ENCODE measurements around the gene DCST1. TPM values are rescaled to one million over a fixed set of nuclear protein-coding genes. Genes with fewer than 3 reads are reported as not detected.

Gene DCST1
- total RNA-seq, 8 experiments from 2014 or later: 0.16 to 1.00 TPM; not detected in 6

DNA sequence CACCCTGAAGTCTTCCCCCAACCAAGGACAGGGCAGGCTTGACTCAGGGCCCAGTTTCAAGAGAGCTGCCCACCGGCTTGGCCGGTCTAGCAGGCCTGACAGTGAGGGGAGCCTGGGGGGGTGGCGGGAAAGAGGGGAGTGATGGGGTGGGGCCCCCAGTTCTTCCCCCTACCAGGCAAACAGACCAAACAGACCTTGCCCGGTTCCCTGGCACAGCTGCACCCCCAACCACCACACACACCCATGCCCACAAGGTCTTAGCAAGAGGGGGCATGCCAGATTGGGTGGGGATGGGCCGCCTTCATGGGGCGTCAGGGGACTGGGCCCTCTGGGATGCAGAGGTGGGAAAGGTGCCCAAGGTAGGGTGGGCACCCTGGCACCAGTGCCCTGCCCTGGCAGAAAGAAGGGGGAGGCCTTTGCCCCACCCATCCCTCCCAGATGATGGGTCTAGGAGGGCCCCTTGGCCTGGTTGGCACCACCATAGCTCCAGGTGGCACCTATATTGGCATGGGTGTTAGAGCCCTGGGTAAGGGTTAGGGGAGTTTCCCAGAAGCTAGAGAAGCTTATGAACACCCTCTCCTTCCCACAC is 22.1 kb upstream of the DCST1 start:
- H3K4me1 ChIP-seq (replicated peaks in 1 of 2): peaks cover 26 to 27% of the 10 kb centered on the region in 2 donors
- no peak overlapping the region for H3K4me3 ChIP-seq
- peak overlapping the region; percentile 48 to 68 for H3K27ac ChIP-seq
- in situ Hi-C loops (cut with MboI; ENCODE audit: low pct_unique_long_range_greater_than_20kb in 2 of 9, low sequenced_read_pairs in 9 of 9, unreplicated experiment in 9 of 9): no loop called here
- ATAC-seq (replicated peaks in 6 of 8): no peak
- no CpG with 5 or more reads among the region's 6 CpGs for WGBS, 10 experiments

DNA sequence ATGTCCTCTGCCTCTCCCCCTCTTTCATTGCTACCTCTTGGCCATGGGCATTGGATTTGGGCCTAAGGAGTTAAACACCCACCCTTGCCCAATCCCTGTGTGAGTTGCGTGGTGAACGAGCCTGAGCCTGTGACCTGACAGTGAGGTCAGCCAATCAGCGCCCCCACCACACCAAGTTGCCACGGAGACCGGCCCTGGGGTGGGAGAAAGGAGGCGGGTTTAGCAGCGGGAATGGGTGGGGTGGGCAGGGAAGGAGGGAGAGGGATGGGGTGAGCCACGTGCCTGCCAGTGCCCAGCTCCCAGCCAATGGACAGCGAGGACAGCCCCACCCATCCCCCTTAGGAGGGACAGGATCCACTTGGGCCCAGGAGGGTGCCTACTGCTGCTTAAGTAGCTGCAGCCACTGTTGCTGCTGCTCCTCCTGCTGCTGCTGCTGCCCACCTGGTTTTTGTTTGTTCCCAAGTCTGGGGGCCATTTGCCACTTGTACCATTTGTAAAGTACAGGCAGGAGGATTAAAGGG is 21.5 kb upstream of the DCST1 start:
- Histone ChIP-seq H3K27ac (peak overlapping the region; percentile 48 to 68), H3K4me3 (no peak overlapping the region), H3K4me1 (replicated peaks in 1 of 2) (peaks cover 30 to 32% of the 10 kb centered on the region in 2 donors)
- in situ Hi-C loops (cut with MboI; ENCODE audit: low pct_unique_long_range_greater_than_20kb in 2 of 9, low sequenced_read_pairs in 9 of 9, unreplicated experiment in 9 of 9): no loop called here
- ATAC-seq (replicated peaks in 6 of 8): peak; percentile 76 to 94 (median 87)
- WGBS, 10 experiments: 0% methylated on average over 2 of the region's 9 CpGs; no CpG with 5 or more reads in 9 of the 10 experiments

DNA sequence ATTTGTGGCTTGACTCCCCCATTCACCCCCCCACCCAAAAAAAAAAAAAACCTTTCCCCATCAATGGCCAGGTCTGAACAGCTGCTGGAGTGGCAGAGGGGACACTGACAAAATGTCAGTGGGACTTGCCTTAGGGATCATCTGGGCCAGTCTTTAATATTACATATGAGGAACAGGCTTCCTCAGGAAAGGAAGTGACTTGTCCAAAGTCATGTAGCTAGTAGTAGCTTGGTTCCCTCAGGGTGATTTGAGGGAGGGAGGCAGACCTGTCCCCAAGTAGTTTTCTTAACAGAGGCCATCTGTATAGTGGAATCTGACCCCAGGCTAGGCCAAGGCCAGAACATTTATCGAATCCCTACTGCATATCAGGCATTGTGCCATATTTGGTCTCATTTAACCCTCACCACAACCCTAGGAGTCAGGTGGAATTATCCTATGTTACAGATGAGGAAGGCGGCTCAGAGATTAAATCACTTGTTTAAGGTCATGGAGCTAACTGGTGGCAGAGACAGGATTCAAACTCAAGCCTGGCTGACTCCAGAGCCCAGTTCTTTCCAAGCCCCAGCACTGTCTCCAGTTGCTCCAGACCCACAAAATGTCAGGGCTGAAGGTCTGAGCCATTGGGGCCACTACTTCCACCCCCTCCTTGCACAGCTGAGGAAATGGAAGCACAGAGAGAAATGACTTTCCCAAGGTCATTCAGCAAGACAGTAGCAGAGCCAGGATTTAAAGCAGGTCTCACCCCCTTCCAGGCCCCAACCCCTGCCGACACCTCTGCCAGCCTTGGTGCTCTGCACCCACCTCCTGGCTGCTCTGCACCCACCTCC is 20.6 kb upstream of the DCST1 start:
- no peak for ATAC-seq (replicated peaks in 6 of 8)
- peaks cover 37 to 38% of the 10 kb centered on the region in 2 donors for H3K4me1 ChIP-seq (replicated peaks in 1 of 2)
- peak overlapping the region in 1 of 2 donors; percentile 51 for H3K27ac ChIP-seq
- in situ Hi-C loops (cut with MboI; ENCODE audit: low pct_unique_long_range_greater_than_20kb in 2 of 9, low sequenced_read_pairs in 9 of 9, unreplicated experiment in 9 of 9): no loop called here
- 0 to 100% (median 87%) methylated on average over 1 to 3 of the region's 3 CpGs; no CpG with 5 or more reads in 2 of the 10 experiments for WGBS, 10 experiments
- H3K4me3 ChIP-seq: no peak overlapping the region

DNA sequence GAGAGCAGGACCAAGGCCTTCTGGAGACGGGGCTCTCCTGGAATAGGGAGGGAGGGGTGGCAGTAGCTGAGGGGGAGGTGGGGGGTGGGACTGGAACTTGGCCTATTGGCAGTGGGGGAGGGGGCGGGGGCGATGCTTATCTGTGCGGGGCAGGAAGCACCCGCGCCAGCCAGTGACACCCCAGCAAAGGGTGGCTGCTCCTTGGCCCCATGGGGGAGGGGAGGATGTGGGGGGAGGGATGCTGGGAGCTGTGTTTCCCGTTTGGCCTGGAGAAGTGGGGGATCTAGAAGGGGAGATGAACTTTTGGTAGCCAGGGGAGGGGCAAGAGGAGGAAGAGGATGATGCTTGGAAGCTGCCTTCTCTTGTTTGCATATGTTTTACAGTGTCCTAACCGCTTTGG is 20.0 kb upstream of the DCST1 start:
- peaks cover 32 to 35% of the 10 kb centered on the region in 2 donors for H3K4me1 ChIP-seq (replicated peaks in 1 of 2)
- H3K27ac ChIP-seq: no peak overlapping the region
- in situ Hi-C loops (cut with MboI; ENCODE audit: low pct_unique_long_range_greater_than_20kb in 2 of 9, low sequenced_read_pairs in 9 of 9, unreplicated experiment in 9 of 9): no loop called here
- ATAC-seq (replicated peaks in 6 of 8): no peak
- 100% methylated on average over 1 of the region's 8 CpGs; no CpG with 5 or more reads in 8 of the 10 experiments for WGBS, 10 experiments
- no peak overlapping the region for H3K4me3 ChIP-seq

DNA sequence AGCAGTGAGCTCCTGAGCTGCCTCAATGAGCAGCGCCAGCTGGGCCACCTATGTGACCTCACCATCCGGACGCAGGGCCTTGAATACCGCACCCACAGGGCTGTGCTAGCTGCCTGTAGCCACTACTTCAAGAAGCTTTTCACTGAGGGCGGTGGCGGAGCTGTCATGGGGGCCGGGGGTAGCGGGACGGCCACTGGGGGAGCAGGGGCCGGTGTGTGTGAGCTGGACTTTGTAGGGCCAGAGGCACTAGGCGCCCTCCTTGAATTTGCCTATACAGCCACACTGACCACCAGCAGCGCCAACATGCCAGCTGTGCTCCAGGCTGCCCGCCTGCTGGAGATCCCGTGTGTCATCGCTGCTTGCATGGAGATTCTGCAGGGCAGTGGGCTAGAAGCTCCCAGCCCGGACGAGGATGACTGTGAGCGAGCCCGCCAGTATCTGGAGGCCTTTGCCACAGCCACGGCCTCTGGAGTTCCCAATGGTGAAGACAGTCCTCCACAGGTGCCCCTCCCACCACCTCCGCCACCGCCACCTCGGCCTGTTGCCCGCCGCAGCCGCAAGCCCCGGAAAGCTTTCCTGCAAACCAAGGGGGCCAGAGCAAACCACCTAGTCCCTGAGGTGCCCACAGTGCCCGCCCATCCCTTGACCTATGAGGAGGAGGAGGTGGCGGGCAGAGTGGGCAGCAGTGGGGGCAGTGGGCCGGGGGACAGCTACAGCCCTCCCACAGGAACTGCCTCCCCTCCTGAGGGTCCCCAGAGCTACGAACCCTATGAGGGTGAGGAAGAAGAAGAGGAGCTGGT is 18.7 kb upstream of the DCST1 start:
- H3K27ac ChIP-seq: no peak overlapping the region

DNA sequence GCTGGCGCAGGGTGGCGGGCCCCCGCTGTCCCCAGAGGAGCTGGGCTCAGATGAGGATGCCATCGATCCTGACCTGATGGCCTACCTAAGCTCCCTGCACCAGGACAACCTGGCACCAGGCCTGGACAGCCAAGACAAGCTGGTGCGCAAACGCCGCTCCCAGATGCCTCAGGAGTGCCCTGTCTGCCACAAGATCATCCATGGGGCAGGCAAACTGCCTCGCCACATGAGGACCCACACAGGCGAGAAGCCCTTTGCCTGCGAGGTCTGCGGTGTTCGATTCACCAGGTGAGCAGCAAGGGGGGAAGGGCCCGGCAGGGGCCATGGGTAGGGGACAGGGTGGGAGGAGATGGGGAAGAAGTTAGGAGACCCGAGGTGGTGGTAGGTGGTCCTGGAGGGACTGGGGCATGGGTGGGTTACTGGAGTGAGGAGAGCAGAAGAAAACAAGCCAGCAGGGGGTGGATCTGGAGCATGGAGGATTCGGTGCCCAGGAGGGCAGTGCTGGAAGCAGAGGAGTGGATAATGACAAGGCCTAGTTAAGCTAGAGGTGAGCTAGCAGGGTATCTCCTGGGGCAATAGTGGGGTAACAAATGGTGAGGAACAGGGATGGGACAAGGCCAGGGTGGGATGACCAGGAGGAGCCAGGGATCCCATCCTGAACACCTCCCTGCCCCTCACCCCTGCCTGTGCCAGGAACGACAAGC is 17.9 kb upstream of the DCST1 start:
- no peak for ATAC-seq (replicated peaks in 6 of 8)
- 95 to 100% (median 100%) methylated on average over 1 to 7 of the region's 16 CpGs; no CpG with 5 or more reads in 6 of the 10 experiments for WGBS, 10 experiments
- H3K4me1 ChIP-seq (replicated peaks in 1 of 2): peaks cover 31 to 33% of the 10 kb centered on the region in 2 donors

More for the DNA sequence above, 18.7 kb upstream of the DCST1 start:
- in situ Hi-C loops (cut with MboI; ENCODE audit: low pct_unique_long_range_greater_than_20kb in 2 of 9, low sequenced_read_pairs in 9 of 9, unreplicated experiment in 9 of 9): no loop called here
- WGBS, 10 experiments: 60 to 100% (median 90%) methylated on average over 1 to 6 of the region's 31 CpGs; no CpG with 5 or more reads in 6 of the 10 experiments
- peaks cover 32 to 33% of the 10 kb centered on the region in 2 donors for H3K4me1 ChIP-seq (replicated peaks in 1 of 2)
- ATAC-seq (replicated peaks in 6 of 8): no peak
- H3K4me3 ChIP-seq: no peak overlapping the region

DNA sequence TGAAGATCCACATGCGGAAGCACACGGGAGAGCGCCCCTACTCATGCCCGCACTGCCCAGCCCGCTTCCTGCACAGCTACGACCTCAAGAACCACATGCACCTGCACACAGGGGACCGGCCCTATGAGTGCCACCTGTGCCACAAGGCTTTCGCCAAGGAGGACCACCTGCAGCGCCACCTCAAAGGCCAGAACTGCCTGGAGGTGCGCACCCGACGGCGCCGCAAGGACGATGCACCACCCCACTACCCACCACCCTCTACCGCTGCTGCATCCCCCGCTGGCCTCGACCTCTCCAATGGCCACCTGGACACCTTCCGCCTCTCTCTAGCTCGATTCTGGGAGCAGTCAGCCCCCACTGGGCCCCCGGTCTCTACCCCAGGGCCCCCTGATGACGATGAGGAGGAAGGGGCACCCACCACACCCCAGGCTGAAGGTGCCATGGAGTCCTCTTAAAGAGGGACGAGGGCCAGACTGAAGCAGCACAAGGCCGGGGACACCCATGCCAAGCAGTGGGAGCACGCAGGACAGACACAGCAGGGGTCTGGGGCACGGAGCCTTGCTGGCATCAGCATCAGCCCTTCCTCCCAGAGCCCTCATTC is 17.3 kb upstream of the DCST1 start:
- 80 to 100% (median 95%) methylated on average over 2 to 14 of the region's 26 CpGs; no CpG with 5 or more reads in 6 of the 10 experiments for WGBS, 10 experiments
- Histone ChIP-seq H3K4me1 (replicated peaks in 1 of 2) (peaks cover 25 to 27% of the 10 kb centered on the region in 2 donors), H3K4me3 (no peak overlapping the region), H3K27ac (peak overlapping the region in 1 of 2 donors; percentile 87)
- in situ Hi-C loops (cut with MboI; ENCODE audit: low pct_unique_long_range_greater_than_20kb in 2 of 9, low sequenced_read_pairs in 9 of 9, unreplicated experiment in 9 of 9): no loop called here
- no peak for ATAC-seq (replicated peaks in 6 of 8)

More for the DNA sequence above, 17.9 kb upstream of the DCST1 start:
- in situ Hi-C loops (cut with MboI; ENCODE audit: low pct_unique_long_range_greater_than_20kb in 2 of 9, low sequenced_read_pairs in 9 of 9, unreplicated experiment in 9 of 9): no loop called here
- no peak overlapping the region for H3K4me3 ChIP-seq
- no peak overlapping the region for H3K27ac ChIP-seq

DNA sequence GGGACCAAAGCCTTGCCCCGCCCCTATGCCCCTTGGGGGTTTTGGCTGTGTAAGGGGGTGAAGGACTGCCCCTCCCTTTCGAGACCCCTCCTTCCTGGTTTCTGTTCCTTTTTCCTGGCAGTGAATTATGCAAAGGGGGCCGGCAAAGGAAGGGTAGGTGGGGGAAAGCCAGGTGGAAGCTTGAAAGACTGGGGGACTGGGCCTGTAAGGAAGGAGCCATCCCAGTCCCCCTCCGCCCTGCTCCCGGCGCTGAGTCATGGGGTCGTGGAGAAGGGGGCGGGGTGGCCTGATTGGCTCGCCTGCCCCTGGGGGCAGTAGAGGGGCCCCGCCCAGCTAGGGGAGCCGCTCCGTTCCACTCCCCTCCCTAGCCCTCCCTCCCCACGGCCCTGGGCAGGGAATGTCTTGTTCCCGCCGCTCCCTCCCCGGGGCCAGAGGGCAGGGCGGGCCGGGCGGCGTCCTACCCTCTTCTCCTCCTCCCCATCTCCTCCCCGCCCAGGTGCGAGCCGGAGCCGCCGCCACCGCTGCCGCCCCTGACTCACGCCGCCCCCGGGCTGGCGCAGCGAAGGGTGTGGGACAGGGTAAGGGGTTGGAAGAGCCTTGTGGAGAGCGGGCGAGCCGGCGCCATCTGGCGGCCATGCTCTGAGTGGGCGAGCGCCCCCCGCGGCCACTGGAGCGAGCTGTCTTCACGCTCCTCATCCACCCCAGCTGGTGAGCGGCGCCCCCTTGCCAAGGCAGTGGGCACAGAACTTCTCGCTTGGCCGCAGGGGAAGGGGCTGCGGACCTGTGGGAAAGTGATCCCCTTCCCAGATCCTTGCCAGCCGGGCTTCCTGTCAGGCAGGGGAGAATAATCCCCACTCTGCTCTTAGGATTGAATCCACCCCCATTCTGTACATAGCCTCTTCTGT is 16.3 kb upstream of the DCST1 start:
- H3K27ac ChIP-seq: peak overlapping the region; percentile 3 to 87
- in situ Hi-C loops (cut with MboI; ENCODE audit: low pct_unique_long_range_greater_than_20kb in 2 of 9, low sequenced_read_pairs in 9 of 9, unreplicated experiment in 9 of 9): no loop called here

DNA sequence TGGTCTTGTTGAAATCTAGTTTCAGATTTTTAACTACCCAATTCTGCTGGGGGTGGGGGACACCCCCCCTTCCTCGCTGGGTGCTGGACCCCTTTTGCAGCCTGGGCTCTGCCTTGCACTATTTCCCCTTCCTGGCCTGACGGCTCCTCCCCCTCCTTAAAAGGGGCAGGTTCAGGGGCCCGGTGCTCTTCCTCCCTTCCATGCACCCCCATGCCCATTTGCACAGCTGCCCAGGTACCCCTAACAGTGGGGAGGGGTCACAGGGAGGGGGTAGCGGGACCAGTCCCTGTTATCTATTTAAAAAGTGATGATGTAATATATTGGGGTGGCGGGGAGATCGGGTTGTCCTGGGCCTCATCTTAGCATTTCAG is 15.7 kb upstream of the DCST1 start:
- H3K4me3 ChIP-seq: peak overlapping the region in 2 of 5 donors; percentile 5 to 12
- ATAC-seq (replicated peaks in 6 of 8): no peak
- in situ Hi-C loops (cut with MboI; ENCODE audit: low pct_unique_long_range_greater_than_20kb in 2 of 9, low sequenced_read_pairs in 9 of 9, unreplicated experiment in 9 of 9): no loop called here
- H3K27ac ChIP-seq: peak overlapping the region in 1 of 2 donors; percentile 87
- H3K4me1 ChIP-seq (replicated peaks in 1 of 2): peaks cover 13 to 15% of the 10 kb centered on the region in 2 donors
- 46 to 84% (median 68%) methylated on average over 1 to 3 of the region's 6 CpGs; no CpG with 5 or more reads in 6 of the 10 experiments for WGBS, 10 experiments

More for the DNA sequence above, 16.3 kb upstream of the DCST1 start:
- Histone ChIP-seq H3K4me3 (peak overlapping the region; percentile 5 to 14 (median 14)), H3K4me1 (replicated peaks in 1 of 2) (peaks cover 16 to 20% of the 10 kb centered on the region in 2 donors)
- ATAC-seq (replicated peaks in 6 of 8): peak; percentile 85 to 94 (median 92)
- 0 to 100% (median 42%) methylated on average over 1 to 8 of the region's 49 CpGs; no CpG with 5 or more reads in 4 of the 10 experiments for WGBS, 10 experiments

DNA sequence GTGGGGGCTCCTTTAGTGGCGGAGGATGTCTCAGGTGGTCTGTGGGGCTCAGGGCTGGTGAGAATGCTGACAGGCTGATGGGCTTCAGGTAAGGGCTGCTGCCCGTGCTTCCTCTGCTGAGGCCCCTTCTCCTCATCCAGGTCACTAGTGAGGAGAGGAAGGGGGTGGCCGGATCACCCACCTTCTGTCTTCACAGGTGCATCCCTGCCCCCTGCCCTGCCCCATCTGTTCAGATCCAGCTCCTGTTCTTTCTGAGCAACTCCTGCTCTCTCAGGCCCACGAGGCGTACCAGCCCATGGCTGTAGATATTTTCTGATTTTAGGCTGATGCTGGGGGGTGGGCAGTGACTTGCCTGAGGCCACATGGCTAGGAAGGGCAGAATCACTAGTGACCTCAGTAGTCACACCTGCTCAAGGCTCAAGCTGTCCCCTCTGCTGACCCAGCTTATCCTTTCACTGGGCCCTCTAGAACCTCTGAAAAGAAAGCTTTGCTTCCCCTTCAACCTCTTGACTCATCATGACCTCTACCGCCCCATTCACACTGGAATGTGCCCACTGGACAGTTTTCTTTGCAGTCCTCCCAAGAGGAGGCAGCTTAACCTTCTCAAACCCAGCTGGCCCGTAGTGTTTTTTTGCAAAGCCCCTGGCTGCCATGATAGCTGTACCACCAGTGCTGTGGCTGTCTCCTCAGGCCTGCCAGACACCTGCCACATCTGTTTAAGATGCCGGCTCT is 14.8 kb upstream of the DCST1 start:
- H3K4me1 ChIP-seq (replicated peaks in 1 of 2): peaks cover 13 to 15% of the 10 kb centered on the region in 2 donors
- no peak overlapping the region for H3K4me3 ChIP-seq
- ATAC-seq (replicated peaks in 6 of 8): no peak
- no peak overlapping the region for H3K27ac ChIP-seq
- WGBS, 10 experiments: 71 to 92% (median 82%) methylated on average over 1 to 5 of the region's 8 CpGs; no CpG with 5 or more reads in 4 of the 10 experiments
- in situ Hi-C loops (cut with MboI; ENCODE audit: low pct_unique_long_range_greater_than_20kb in 2 of 9, low sequenced_read_pairs in 9 of 9, unreplicated experiment in 9 of 9): no loop called here

All from motor neuron (in vitro differentiated cells).